ENCODE measurements around the gene TRIM54.

DNA sequence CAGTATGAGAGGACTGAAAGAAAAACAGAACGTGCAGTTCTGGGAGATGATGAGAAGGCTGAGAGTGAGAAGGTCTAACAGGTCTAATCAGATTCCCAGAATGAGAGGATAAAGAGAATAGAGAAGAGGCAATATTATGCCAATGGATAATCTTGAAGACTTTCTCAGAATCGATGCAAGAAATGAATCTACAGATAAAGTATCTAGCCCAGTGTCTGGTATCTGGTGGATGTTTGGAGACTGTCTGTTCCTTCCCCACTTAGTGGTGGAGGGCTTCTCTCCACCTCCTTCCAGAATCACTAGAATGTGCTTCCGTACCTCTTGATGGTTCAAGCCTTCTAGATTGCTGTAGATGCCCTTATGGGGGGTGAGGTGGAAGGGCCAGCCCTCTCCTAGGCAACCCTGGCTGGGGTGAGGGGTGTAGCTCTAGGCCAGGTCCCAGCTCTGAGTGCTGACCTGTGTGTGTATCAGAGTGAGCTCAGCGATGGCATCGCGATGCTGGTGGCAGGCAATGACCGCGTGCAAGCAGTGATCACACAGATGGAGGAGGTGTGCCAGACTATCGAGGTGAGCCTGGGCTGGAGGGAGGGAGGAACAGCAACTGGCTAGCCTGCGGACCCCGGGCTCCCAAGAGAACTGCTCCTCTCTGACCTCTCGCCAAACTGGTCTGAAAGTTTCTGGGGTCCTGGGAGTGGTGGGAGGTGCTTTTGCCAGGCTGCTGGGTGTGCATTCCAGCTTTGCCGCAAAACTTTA lies 22.4 kb downstream of the TRIM54 start:
- TF ChIP-seq, protein P1, sequence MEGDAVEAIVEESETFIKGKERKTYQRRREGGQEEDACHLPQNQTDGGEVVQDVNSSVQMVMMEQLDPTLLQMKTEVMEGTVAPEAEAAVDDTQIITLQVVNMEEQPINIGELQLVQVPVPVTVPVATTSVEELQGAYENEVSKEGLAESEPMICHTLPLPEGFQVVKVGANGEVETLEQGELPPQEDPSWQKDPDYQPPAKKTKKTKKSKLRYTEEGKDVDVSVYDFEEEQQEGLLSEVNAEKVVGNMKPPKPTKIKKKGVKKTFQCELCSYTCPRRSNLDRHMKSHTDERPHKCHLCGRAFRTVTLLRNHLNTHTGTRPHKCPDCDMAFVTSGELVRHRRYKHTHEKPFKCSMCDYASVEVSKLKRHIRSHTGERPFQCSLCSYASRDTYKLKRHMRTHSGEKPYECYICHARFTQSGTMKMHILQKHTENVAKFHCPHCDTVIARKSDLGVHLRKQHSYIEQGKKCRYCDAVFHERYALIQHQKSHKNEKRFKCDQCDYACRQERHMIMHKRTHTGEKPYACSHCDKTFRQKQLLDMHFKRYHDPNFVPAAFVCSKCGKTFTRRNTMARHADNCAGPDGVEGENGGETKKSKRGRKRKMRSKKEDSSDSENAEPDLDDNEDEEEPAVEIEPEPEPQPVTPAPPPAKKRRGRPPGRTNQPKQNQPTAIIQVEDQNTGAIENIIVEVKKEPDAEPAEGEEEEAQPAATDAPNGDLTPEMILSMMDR (conservative IDR thresholded peaks at IDR 0.05; ENCODE audit: low read depth, low read length), result no peak
- no peak for TF ChIP-seq EZH2 (IDR thresholded peaks at IDR 0.05; ENCODE audit: borderline replicate concordance, low read depth, low read length, poor library complexity, severe bottlenecking)

Measured in A673 (cell line).